SK-N-SH (cell line): Measurements from ENCODE around the gene CCDC34. TPM values are rescaled to one million over a fixed set of nuclear protein-coding genes. Genes with fewer than 3 reads are reported as not detected.

Source experiments
- CTCF ChIA-PET: fragments of 300-600, 350-600 bp; formaldehyde crosslinking; extraction: SDS; loops from one replicate; lab custom pipeline; 2021; lab: Yijun Ruan, JAX
- POLR2A ChIA-PET: fragments of 350-600 bp; sonication (Branson Sonifier 250); formaldehyde crosslinking; extraction: SDS; loops from one replicate; lab custom pipeline; 2020; ENCODE audit warnings: antibody characterized with exemption, inconsistent platforms; lab: Yijun Ruan, JAX
- DNase-seq: peaks from one replicate; pipeline ENCODE4 v3.0.0; 2012
- H2AFZ ChIP-seq: fragments of 200-600 bp; sonication (generic); 2 replicates; pipeline ENCODE4 v1.8.1; 2016; ENCODE audit warnings: antibody characterized with exemption, mild to moderate bottlenecking, low read depth
- H3F3A ChIP-seq: fragments of 200-600 bp; sonication (generic); replicated peaks from 2 replicates; pipeline ENCODE3; 2016; ENCODE audit warnings: antibody characterized with exemption, mild to moderate bottlenecking; ENCODE audit not compliant: insufficient read depth
- H3K27ac ChIP-seq, 2 experiments: fragments of 200-500 bp in 1 of 2; fragments of 200-600 bp in 1 of 2; sonication (Bioruptor generic) in 1 of 2; sonication (generic), shearing (Covaris generic) in 1 of 2; 2 replicates each; pipeline versions ENCODE4 v1.5.1 to v1.6.1; 2014 to 2016; ENCODE audit warnings: low read depth in 2 of 2, inconsistent platforms in 1 of 2, low read length in 1 of 2, mild to moderate bottlenecking in 1 of 2, mixed read lengths in 1 of 2
- H3K27me3 ChIP-seq: fragments of 200-600 bp; sonication (generic), shearing (Covaris generic); 2 replicates; pipeline ENCODE4 v1.6.1; 2016; ENCODE audit warnings: mixed run types; ENCODE audit not compliant: insufficient read depth
- H3K36me3 ChIP-seq, 2 experiments: fragments of 200-500 bp in 1 of 2; fragments of 200-600 bp in 1 of 2; sonication (Bioruptor generic) in 1 of 2; sonication (generic) in 1 of 2; replicated peaks in 1 of 2; 2 replicates each; pipeline versions ENCODE3 to v1.5.1; 2014 to 2016; ENCODE audit warnings: low read length in 1 of 2, mild to moderate bottlenecking in 1 of 2; ENCODE audit not compliant: insufficient read depth in 2 of 2, control insufficient read depth in 1 of 2
- H3K4me1 ChIP-seq, 2 experiments: fragments of 200-500 bp in 1 of 2; fragments of 200-600 bp in 1 of 2; sonication (Bioruptor generic) in 1 of 2; sonication (generic), shearing (Covaris generic) in 1 of 2; 2 replicates each; pipeline versions ENCODE4 v1.5.1 to v1.6.1; 2014 to 2016; ENCODE audit warnings: low read depth in 1 of 2, low read length in 1 of 2, mixed run types in 1 of 2; ENCODE audit not compliant: insufficient read depth in 2 of 2, control insufficient read depth in 1 of 2
- H3K4me2 ChIP-seq: fragments of 200-600 bp; sonication (generic), shearing (Covaris generic); 2 replicates; pipeline ENCODE4 v1.6.1; 2017; ENCODE audit warnings: mixed run types
- H3K4me3 ChIP-seq, 2 experiments: fragments of 200-500 bp in 1 of 2; fragments of 200-600 bp in 1 of 2; sonication (Bioruptor generic) in 1 of 2; sonication (generic), shearing (Covaris generic) in 1 of 2; 2 replicates each; pipeline versions ENCODE4 v1.5.1 to v1.8.1; 2014 to 2016; ENCODE audit warnings: low read depth in 2 of 2, inconsistent platforms in 1 of 2, low read length in 1 of 2, mild to moderate bottlenecking in 1 of 2, mixed read lengths in 1 of 2, moderate library complexity in 1 of 2
- H3K79me2 ChIP-seq: fragments of 200-600 bp; sonication (generic); 2 replicates; pipeline ENCODE4 v1.8.1; 2017; ENCODE audit warnings: mild to moderate bottlenecking; ENCODE audit not compliant: insufficient read depth
- H3K9ac ChIP-seq: fragments of 200-600 bp; sonication (generic); 2 replicates; pipeline ENCODE4 v1.6.1; 2017; ENCODE audit warnings: mixed run types
- H3K9me2 ChIP-seq: fragments of 200-600 bp; sonication (generic); 2 replicates; pipeline ENCODE4 v1.6.1; 2017; ENCODE audit warnings: mixed run types
- H3K9me3 ChIP-seq: fragments of 200-600 bp; sonication (generic); 2 replicates; pipeline ENCODE4 v1.6.1; 2017; ENCODE audit warnings: mixed run types, mild to moderate bottlenecking, moderate library complexity
- H4K20me1 ChIP-seq: fragments of 200-600 bp; sonication (generic); 2 replicates; pipeline ENCODE4 v1.6.1; 2017; ENCODE audit warnings: mild to moderate bottlenecking, mixed run types; ENCODE audit not compliant: insufficient read depth
- EP300 ChIP-seq, 2 experiments: IDR thresholded peaks; 2 replicates each; pipeline versions ENCODE4 v1.4.0 to v1.6.1; 2012; ENCODE audit warnings: borderline replicate concordance in 1 of 2, low read depth in 1 of 2, low read length in 1 of 2
- FOSL2 ChIP-seq: IDR thresholded peaks from 2 replicates; pipeline ENCODE4 v1.4.0; 2012; ENCODE audit warnings: low read depth, mild to moderate bottlenecking, moderate library complexity, borderline replicate concordance
- FOXJ3 ChIP-seq: sonication (generic); formaldehyde crosslinking; IDR thresholded peaks from 2 replicates; pipeline ENCODE4 v1.5.1; 2020; ENCODE audit warnings: mild to moderate bottlenecking, missing genetic modification reagents
- GATA2 ChIP-seq: sonication (generic); formaldehyde crosslinking; IDR thresholded peaks from 2 replicates; pipeline ENCODE4 v1.5.0; 2020; ENCODE audit warnings: mild to moderate bottlenecking, missing genetic modification reagents
- JUND ChIP-seq: IDR thresholded peaks from 2 replicates; pipeline ENCODE4 v1.4.0; 2012
- NFIC ChIP-seq: IDR thresholded peaks from 2 replicates; pipeline ENCODE4 v1.4.0; 2012; ENCODE audit warnings: borderline replicate concordance
- NRF1 ChIP-seq: IDR thresholded peaks from 2 replicates; pipeline ENCODE4 v1.6.1; 2012; ENCODE audit warnings: low read depth, mild to moderate bottlenecking, low read length
- RXRA ChIP-seq: IDR thresholded peaks from 2 replicates; pipeline ENCODE4 v1.4.0; 2012; ENCODE audit warnings: low read depth, mild to moderate bottlenecking, borderline replicate concordance
- SMC3 ChIP-seq: IDR thresholded peaks from 2 replicates; pipeline ENCODE4 v1.6.1; 2012; ENCODE audit warnings: low read depth, low read length, improper control_type of control experiment
- TAF1 ChIP-seq: IDR thresholded peaks from 2 replicates; pipeline ENCODE4 v1.6.1; 2012; ENCODE audit warnings: low read depth, mild to moderate bottlenecking, low read length, moderate library complexity, borderline replicate concordance
- TCF12 ChIP-seq: IDR thresholded peaks from 2 replicates; pipeline ENCODE4 v1.4.0; 2012
- WGBS: methylation state at CpG from one replicate; pipeline ENCODE4 v1.1.6; 2017; ENCODE audit warnings: low lambda C conversion rate; 5-methylcytosine and 5-hydroxymethylcytosine counted together
- polyA plus RNA-seq, 3 experiments: library from polyadenylated mRNA; depleted of rRNA; stranded (reverse); fragments of >200 nt; gene quantifications; 2 replicates each; pipeline ENCODE4 v1.2.3, GENCODE V29; 2012
- TF ChIP-seq, protein P1 (sequence below): IDR thresholded peaks from 2 replicates; pipeline ENCODE4; 2012
- TF ChIP-seq, protein P2 (sequence below): fragments of 150-350 bp; IDR thresholded peaks from 2 replicates; pipeline ENCODE4 v1.6.1; 2016; ENCODE audit warnings: mild to moderate bottlenecking, low read depth, low read length
- TF ChIP-seq, protein P3 (sequence below): IDR thresholded peaks from 2 replicates; pipeline ENCODE4 v1.6.1; 2012; ENCODE audit warnings: mild to moderate bottlenecking, low read depth, low read length, moderate library complexity
- TF ChIP-seq, protein P4 (sequence below): fragments of 200-600 bp; sonication (generic); IDR thresholded peaks from 2 replicates; pipeline ENCODE4 v1.6.1; 2017; ENCODE audit warnings: antibody characterized with exemption, mild to moderate bottlenecking, moderate library complexity
- TF ChIP-seq, protein P5 (sequence below): IDR thresholded peaks from 2 replicates; pipeline ENCODE4 v1.4.0; 2012; ENCODE audit warnings: low read depth, borderline replicate concordance

Gene CCDC34
- polyA plus RNA-seq, 1 of the 3 experiments (the other 2 are of a cell fraction): 6.7 TPM

DNA sequence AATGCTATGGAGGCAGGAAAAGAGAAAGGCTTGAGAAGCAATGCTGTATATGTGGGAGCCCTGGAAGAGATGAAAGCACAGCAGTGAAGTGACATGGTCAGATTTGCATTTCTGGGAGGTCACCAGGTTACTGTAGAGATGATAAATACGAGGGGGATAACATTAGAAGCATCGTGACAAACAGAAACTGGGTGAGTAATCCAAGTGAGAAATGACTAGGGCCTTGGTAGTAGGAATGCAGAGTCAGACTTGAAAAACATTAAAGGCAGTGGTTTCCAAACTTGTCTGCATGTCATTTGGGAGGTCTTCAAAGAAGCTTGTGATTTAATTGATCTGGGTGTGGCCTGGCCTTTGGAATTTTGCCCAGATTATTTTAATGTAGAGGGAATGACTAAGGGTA is 43.9 kb downstream of the CCDC34 start:
- WGBS: 12% methylated on average over 2 of the region's 2 CpGs
- Histone ChIP-seq H3F3A (peaks cover 8% of the 10 kb centered on the region), H3K4me1 (peaks cover 0 to 30% of the 10 kb centered on the region in 2 experiments; a peak in 1 of 4 replicates), H4K20me1 (no peaks in the 10 kb centered on the region), H3K27me3 (no peaks in the 10 kb centered on the region), H3K4me3 (no peak overlapping the region), H3K4me2 (0 out of 2 replicates have a peak overlapping the region, but pooled peaks have one; percentile 25), H3K9me2 (no peaks in the 10 kb centered on the region), H3K27ac (peak overlapping the region in 1 of 2 experiments; percentile 62; a peak in 2 of 4 replicates), H3K36me3 (no peaks in the 10 kb centered on the region), H3K9ac (peak overlapping the region; percentile 45), H2AFZ (peak overlapping the region; percentile 44; the same call in 1 of the 2 replicates), H3K79me2 (no peaks in the 10 kb centered on the region), H3K9me3 (no peaks in the 10 kb centered on the region)
- ChIA-PET POLR2A (no interaction called here), CTCF (interaction anchor here (1.0 kb wide), 1 partner anchor 23 kb away, joined by 3 read pairs; no protein-coding TSS in a partner anchor)
- TF ChIP-seq, protein P1, sequence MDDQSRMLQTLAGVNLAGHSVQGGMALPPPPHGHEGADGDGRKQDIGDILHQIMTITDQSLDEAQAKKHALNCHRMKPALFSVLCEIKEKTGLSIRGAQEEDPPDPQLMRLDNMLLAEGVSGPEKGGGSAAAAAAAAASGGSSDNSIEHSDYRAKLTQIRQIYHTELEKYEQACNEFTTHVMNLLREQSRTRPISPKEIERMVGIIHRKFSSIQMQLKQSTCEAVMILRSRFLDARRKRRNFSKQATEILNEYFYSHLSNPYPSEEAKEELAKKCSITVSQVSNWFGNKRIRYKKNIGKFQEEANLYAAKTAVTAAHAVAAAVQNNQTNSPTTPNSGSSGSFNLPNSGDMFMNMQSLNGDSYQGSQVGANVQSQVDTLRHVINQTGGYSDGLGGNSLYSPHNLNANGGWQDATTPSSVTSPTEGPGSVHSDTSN: 0 out of 2 replicates have a peak, but pooled peaks have one; percentile 19
- TF ChIP-seq FOXJ3 (CRISPR knock-in tag) (no peak), TAF1 (no peak), GATA2 (no peak), NFIC (peak; percentile 28; the same call in 1 of the 2 replicates), TCF12 (0 out of 2 replicates have a peak, but pooled peaks have one; percentile 8)
- TF ChIP-seq, protein P2, sequence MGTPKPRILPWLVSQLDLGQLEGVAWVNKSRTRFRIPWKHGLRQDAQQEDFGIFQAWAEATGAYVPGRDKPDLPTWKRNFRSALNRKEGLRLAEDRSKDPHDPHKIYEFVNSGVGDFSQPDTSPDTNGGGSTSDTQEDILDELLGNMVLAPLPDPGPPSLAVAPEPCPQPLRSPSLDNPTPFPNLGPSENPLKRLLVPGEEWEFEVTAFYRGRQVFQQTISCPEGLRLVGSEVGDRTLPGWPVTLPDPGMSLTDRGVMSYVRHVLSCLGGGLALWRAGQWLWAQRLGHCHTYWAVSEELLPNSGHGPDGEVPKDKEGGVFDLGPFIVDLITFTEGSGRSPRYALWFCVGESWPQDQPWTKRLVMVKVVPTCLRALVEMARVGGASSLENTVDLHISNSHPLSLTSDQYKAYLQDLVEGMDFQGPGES: no peak
- no peak for DNase-seq

DNA sequence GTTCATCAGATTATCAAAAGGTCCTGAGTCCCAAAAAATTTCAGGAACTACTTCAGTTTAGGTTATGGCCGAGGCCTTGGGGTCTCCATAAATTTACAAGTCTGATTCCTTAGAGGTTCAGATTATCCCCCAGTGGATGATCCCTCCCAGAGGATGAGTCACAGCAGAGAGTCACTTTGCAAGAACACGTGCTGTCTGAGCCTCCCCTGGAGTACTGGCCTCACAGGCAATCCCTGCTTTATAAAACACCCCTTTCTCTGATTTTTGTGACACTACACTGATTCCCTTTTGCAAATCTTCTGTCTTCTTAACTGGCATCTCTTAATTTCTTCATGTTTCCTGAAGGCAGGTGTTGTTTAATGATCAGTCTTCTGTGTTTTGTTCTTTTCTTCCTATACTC is 45.3 kb downstream of the CCDC34 start:
- POLR2A ChIA-PET: no interaction called here
- no peaks in the 10 kb centered on the region for H3K36me3 ChIP-seq
- CTCF ChIA-PET: interaction anchor here (1.0 kb wide), 1 partner anchor 168 kb away, joined by 3 read pairs; no protein-coding TSS in a partner anchor
- H3K9me3 ChIP-seq: no peaks in the 10 kb centered on the region
- H3F3A ChIP-seq: peaks cover 12% of the 10 kb centered on the region
- WGBS: 40% methylated on average over 1 of the region's 2 CpGs
- peaks cover 10 to 38% of the 10 kb centered on the region in 2 experiments; a peak in 3 of 4 replicates for H3K4me1 ChIP-seq
- DNase-seq: no peak
- no peaks in the 10 kb centered on the region for H3K79me2 ChIP-seq
- H4K20me1 ChIP-seq: no peaks in the 10 kb centered on the region
- no peak overlapping the region for H3K4me3 ChIP-seq
- no peaks in the 10 kb centered on the region for H3K9me2 ChIP-seq
- H3K27ac ChIP-seq: peak overlapping the region in 1 of 2 experiments; percentile 62; a peak in 2 of 4 replicates
- peak overlapping the region; percentile 58; the same call in 1 of the 2 replicates for H2AFZ ChIP-seq
- H3K4me2 ChIP-seq: no peak overlapping the region
- no peak overlapping the region for H3K9ac ChIP-seq
- no peaks in the 10 kb centered on the region for H3K27me3 ChIP-seq
- TF ChIP-seq, protein P3, sequence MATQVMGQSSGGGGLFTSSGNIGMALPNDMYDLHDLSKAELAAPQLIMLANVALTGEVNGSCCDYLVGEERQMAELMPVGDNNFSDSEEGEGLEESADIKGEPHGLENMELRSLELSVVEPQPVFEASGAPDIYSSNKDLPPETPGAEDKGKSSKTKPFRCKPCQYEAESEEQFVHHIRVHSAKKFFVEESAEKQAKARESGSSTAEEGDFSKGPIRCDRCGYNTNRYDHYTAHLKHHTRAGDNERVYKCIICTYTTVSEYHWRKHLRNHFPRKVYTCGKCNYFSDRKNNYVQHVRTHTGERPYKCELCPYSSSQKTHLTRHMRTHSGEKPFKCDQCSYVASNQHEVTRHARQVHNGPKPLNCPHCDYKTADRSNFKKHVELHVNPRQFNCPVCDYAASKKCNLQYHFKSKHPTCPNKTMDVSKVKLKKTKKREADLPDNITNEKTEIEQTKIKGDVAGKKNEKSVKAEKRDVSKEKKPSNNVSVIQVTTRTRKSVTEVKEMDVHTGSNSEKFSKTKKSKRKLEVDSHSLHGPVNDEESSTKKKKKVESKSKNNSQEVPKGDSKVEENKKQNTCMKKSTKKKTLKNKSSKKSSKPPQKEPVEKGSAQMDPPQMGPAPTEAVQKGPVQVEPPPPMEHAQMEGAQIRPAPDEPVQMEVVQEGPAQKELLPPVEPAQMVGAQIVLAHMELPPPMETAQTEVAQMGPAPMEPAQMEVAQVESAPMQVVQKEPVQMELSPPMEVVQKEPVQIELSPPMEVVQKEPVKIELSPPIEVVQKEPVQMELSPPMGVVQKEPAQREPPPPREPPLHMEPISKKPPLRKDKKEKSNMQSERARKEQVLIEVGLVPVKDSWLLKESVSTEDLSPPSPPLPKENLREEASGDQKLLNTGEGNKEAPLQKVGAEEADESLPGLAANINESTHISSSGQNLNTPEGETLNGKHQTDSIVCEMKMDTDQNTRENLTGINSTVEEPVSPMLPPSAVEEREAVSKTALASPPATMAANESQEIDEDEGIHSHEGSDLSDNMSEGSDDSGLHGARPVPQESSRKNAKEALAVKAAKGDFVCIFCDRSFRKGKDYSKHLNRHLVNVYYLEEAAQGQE: no peak
- peak; percentile 53 for TF ChIP-seq TCF12
- TF ChIP-seq, protein P2: no peak
- TF ChIP-seq NRF1: no peak
- TF ChIP-seq SMC3: no peak
- TF ChIP-seq EP300 (IDR thresholded peaks at IDR 0.05; ENCODE audit: borderline replicate concordance in 1 of 2, low read depth in 1 of 2, low read length in 1 of 2): no peak
- TF ChIP-seq, protein P4, sequence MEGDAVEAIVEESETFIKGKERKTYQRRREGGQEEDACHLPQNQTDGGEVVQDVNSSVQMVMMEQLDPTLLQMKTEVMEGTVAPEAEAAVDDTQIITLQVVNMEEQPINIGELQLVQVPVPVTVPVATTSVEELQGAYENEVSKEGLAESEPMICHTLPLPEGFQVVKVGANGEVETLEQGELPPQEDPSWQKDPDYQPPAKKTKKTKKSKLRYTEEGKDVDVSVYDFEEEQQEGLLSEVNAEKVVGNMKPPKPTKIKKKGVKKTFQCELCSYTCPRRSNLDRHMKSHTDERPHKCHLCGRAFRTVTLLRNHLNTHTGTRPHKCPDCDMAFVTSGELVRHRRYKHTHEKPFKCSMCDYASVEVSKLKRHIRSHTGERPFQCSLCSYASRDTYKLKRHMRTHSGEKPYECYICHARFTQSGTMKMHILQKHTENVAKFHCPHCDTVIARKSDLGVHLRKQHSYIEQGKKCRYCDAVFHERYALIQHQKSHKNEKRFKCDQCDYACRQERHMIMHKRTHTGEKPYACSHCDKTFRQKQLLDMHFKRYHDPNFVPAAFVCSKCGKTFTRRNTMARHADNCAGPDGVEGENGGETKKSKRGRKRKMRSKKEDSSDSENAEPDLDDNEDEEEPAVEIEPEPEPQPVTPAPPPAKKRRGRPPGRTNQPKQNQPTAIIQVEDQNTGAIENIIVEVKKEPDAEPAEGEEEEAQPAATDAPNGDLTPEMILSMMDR: no peak
- TF ChIP-seq, protein P5, sequence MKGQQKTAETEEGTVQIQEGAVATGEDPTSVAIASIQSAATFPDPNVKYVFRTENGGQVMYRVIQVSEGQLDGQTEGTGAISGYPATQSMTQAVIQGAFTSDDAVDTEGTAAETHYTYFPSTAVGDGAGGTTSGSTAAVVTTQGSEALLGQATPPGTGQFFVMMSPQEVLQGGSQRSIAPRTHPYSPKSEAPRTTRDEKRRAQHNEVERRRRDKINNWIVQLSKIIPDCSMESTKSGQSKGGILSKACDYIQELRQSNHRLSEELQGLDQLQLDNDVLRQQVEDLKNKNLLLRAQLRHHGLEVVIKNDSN: peak; percentile 63; the same call in 1 of the 2 replicates
- peak; percentile 72 for TF ChIP-seq JUND
- no peak for TF ChIP-seq RXRA
- TF ChIP-seq FOSL2: peak; percentile 81
